Ovary (tissue), 3 donors: ENCODE data around the gene FBXW7.

Experiments
- CTCF ChIP-seq, 3 donors: fragments of 450-650 bp in 2 of 3; fragments of 200-600 bp in 1 of 3; IDR thresholded peaks; one replicate each; pipeline versions ENCODE4 v1.5.1 to v1.8.0; 2016 to 2022; ENCODE audit warnings: antibody characterized with exemption in 3 of 3, mild to moderate bottlenecking in 1 of 3
- EP300 ChIP-seq: sonication (generic); formaldehyde crosslinking; IDR thresholded peaks from one replicate; pipeline ENCODE4 v1.6.1; 2017; ENCODE audit warnings: antibody characterized with exemption
- donor health status: DM: no; HTN: no; CAD: no.

DNA sequence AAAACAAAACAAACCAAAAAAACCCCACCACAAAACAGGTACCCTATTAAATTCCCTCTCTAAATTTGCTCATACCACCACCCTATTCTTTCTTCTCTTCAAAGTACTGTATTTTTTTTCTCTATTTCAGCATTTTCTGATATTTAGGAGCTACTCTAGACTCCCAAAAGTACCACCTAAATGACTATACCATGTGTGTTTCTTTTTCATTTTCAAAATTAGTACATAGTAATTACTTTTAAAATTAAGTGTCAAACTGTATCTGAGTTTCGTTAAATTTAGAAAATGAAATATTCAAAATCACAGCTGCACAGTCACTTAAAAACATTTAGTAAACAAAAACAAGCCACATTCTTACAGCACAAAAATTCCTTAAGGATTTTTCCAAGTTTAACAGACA lies 161.7 kb downstream of the FBXW7 start:
- TF ChIP-seq CTCF (IDR thresholded peaks at IDR 0.05), result no peak
- no peak for TF ChIP-seq EP300
